Hepatocyte (in vitro differentiated cells): ENCODE measurements around the gene GPC3. TPM values are rescaled to one million over a fixed set of nuclear protein-coding genes. Genes with fewer than 3 reads are reported as not detected.

Experiments used
- DNase-seq: peaks from one replicate; pipeline ENCODE4 v3.0.0-alpha.2; 2016; ENCODE audit warnings: low spot score
- H2AFZ ChIP-seq: fragments of 200-600 bp; sonication (generic); 2 replicates; pipeline ENCODE4 v1.6.0; 2016; ENCODE audit warnings: antibody characterized with exemption, mild to moderate bottlenecking
- H3K27ac ChIP-seq: fragments of 200-600 bp; sonication (generic); 2 replicates; pipeline ENCODE4 v1.5.1; 2016; ENCODE audit warnings: mild to moderate bottlenecking
- H3K27me3 ChIP-seq: fragments of 200-600 bp; sonication (generic); 2 replicates; pipeline ENCODE4 v1.6.1; 2016
- H3K36me3 ChIP-seq: fragments of 200-600 bp; sonication (generic); replicated peaks from 2 replicates; pipeline ENCODE4 v1.5.1; 2016; ENCODE audit warnings: low read depth; ENCODE audit not compliant: insufficient read depth
- H3K4me1 ChIP-seq: fragments of 200-600 bp; sonication (generic); 2 replicates; pipeline ENCODE4 v1.5.1; 2016; ENCODE audit warnings: mild to moderate bottlenecking, moderate library complexity; ENCODE audit not compliant: insufficient read depth
- H3K4me2 ChIP-seq: fragments of 200-600 bp; sonication (generic); 2 replicates; pipeline ENCODE4 v1.6.0; 2016
- H3K4me3 ChIP-seq: fragments of 200-600 bp; sonication (generic); 2 replicates; pipeline ENCODE4 v1.5.1; 2016; ENCODE audit warnings: mild to moderate bottlenecking
- H3K79me2 ChIP-seq: fragments of 200-600 bp; sonication (generic); 2 replicates; pipeline ENCODE4 v1.6.0; 2017; ENCODE audit warnings: mild to moderate bottlenecking
- H3K9me2 ChIP-seq: fragments of 200-600 bp; sonication (generic); replicated peaks from 2 replicates; pipeline ENCODE4 v1.6.0; 2017; ENCODE audit warnings: mild to moderate bottlenecking; ENCODE audit not compliant: insufficient read depth
- H3K9me3 ChIP-seq: fragments of 200-600 bp; sonication (generic); 2 replicates; pipeline ENCODE4 v1.5.1; 2016; ENCODE audit warnings: low read depth, mild to moderate bottlenecking
- H4K20me1 ChIP-seq: fragments of 200-600 bp; sonication (generic); 2 replicates; pipeline ENCODE4 v1.6.0; 2016; ENCODE audit warnings: mild to moderate bottlenecking; ENCODE audit not compliant: insufficient read depth, poor library complexity, severe bottlenecking
- EZH2 ChIP-seq: fragments of 200-600 bp; sonication (generic); IDR thresholded peaks from 2 replicates; pipeline ENCODE4 v1.6.1; 2016; ENCODE audit warnings: antibody characterized with exemption, mild to moderate bottlenecking, borderline replicate concordance
- EZH2phosphoT487 ChIP-seq: fragments of 200-600 bp; sonication (generic); IDR thresholded peaks from one replicate; pipeline ENCODE4 v1.6.1; 2018; ENCODE audit warnings: antibody characterized with exemption, mild to moderate bottlenecking, low read depth, moderate library complexity; ENCODE audit not compliant: unreplicated experiment, severe bottlenecking
- WGBS: methylation state at CpG from one replicate; pipeline ENCODE4 v1.1.6; 2016; ENCODE audit warnings: low lambda C conversion rate; ENCODE audit errors: missing lambda C conversion rate; 5-methylcytosine and 5-hydroxymethylcytosine counted together
- polyA plus RNA-seq: library from polyadenylated mRNA; unstranded; fragments of >200 nt; fragmentation: Nextera tagmentation; extraction: Ambion mirVana; gene quantifications from 2 replicates; pipeline ENCODE4 v1.2.1, GENCODE V29; 2016
- total RNA-seq: library from RNA; depleted of rRNA; stranded (reverse); fragments of >200 nt; gene quantifications from 2 replicates; pipeline ENCODE4 v1.2.3, GENCODE V29; 2014
- TF ChIP-seq, protein P1 (sequence below): fragments of 200-600 bp; sonication (generic); IDR thresholded peaks from 2 replicates; pipeline ENCODE4 v1.5.1; 2016; ENCODE audit warnings: antibody characterized with exemption, mild to moderate bottlenecking; ENCODE audit not compliant: poor library complexity

The GPC3 gene
- total and polyA plus RNA-seq, 2 experiments from 2014 or later: 789 to 860 TPM

DNA sequence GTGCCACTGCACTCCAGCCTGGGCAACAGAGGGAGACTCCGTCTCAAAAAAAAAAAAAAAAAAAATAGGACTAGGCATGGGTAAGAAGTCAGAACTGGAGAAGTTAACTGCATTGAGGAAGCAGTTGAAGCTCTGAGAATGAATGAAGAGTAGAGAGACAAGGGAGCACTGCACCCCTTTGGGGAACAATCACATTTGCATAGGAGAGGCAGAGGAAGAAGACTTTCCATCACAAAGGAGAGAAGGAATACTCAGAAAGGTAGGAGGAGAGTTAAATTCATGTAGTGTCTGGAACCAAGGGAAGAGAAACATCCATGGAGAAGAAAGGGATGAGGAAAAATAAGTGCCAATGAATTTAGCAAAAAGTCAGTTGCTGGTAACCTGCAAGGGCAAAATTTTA lies 72.4 kb downstream of the GPC3 start:
- Histone ChIP-seq H3K27me3 (no peaks in the 10 kb centered on the region), H3K4me2 (no peak overlapping the region), H3K27ac (peak overlapping the region; percentile 48), H3K9me3 (no peaks in the 10 kb centered on the region), H3K4me1 (no peaks in the 10 kb centered on the region), H4K20me1 (no peaks in the 10 kb centered on the region), H3K4me3 (no peak overlapping the region), H3K36me3 (no peaks in the 10 kb centered on the region), H3K9me2 (no peaks in the 10 kb centered on the region), H3K79me2 (no peaks in the 10 kb centered on the region), H2AFZ (no peak overlapping the region)
- DNase-seq: no peak
- 67% methylated on average over 1 of the region's 1 CpG for WGBS
- TF ChIP-seq EZH2: no peak
- TF ChIP-seq, protein P1, sequence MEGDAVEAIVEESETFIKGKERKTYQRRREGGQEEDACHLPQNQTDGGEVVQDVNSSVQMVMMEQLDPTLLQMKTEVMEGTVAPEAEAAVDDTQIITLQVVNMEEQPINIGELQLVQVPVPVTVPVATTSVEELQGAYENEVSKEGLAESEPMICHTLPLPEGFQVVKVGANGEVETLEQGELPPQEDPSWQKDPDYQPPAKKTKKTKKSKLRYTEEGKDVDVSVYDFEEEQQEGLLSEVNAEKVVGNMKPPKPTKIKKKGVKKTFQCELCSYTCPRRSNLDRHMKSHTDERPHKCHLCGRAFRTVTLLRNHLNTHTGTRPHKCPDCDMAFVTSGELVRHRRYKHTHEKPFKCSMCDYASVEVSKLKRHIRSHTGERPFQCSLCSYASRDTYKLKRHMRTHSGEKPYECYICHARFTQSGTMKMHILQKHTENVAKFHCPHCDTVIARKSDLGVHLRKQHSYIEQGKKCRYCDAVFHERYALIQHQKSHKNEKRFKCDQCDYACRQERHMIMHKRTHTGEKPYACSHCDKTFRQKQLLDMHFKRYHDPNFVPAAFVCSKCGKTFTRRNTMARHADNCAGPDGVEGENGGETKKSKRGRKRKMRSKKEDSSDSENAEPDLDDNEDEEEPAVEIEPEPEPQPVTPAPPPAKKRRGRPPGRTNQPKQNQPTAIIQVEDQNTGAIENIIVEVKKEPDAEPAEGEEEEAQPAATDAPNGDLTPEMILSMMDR: no peak
- TF ChIP-seq EZH2phosphoT487: no peak

DNA sequence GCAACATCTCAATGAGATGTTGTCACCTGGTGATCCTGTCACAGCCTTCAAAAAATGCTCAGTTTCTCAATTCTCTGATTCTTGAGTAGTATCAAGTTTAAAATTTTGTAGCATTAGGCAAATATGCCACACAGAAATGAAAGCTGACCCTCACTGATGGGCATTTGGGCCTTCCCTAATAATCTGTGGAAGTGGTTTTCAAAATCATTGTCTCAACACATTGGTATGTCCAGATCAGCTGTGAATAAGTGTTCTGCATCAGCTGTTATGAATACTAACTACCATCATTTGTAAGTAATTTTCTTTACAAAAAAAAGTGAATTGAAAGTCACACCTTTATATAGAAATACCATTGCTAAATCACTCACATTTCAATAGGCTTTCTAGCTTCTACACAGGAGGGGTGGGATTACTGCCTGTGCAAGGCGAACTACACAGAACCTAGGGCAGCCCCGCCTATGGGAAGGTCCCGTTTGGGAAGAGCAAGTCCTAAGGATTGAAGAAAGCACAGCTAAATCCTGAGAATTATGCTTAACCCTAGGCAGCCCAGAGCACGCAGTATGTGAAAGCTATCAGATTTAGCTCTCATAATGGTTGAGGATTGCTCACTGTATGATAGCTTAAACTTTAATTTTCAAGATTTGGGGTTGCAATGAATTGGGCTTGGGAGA lies 73.4 kb downstream of the GPC3 start:
- TF ChIP-seq EZH2phosphoT487: no peak
- no peak for TF ChIP-seq EZH2
- TF ChIP-seq, protein P1: no peak
- Histone ChIP-seq H2AFZ (no peak overlapping the region), H3K79me2 (no peaks in the 10 kb centered on the region), H3K27me3 (no peaks in the 10 kb centered on the region), H3K4me1 (no peaks in the 10 kb centered on the region), H3K9me3 (no peaks in the 10 kb centered on the region), H3K9me2 (no peaks in the 10 kb centered on the region), H3K36me3 (no peaks in the 10 kb centered on the region), H3K27ac (no peak overlapping the region), H3K4me2 (no peak overlapping the region), H3K4me3 (no peak overlapping the region), H4K20me1 (no peaks in the 10 kb centered on the region)
- no peak for DNase-seq
- 57% methylated on average over 4 of the region's 4 CpGs for WGBS

DNA sequence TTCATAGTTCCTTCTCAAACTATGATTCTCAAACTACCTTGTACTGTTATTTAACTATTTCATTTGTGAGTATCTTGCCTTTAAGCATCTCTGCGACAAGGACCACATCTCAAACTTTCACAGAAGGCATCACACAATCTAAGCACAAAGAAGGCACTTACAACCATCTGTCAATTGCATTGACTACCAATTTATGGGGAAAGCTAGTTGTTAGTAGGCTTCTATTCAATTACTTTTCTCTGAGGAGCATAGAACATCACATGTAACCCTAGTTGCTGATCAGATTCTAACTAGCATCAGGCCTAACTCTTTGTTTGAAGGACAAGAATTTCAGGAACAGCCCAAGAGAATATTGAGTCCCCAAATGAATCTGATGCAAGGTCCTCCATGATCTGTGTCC lies 74.9 kb downstream of the GPC3 start:
- H3K27me3 ChIP-seq: no peaks in the 10 kb centered on the region
- no peaks in the 10 kb centered on the region for H3K4me1 ChIP-seq
- no peak for DNase-seq
- 64% methylated on average over 1 of the region's 1 CpG for WGBS
- H4K20me1 ChIP-seq: no peaks in the 10 kb centered on the region
- no peak overlapping the region for H3K4me3 ChIP-seq
- no peak overlapping the region for H2AFZ ChIP-seq
- H3K36me3 ChIP-seq: no peaks in the 10 kb centered on the region
- no peak overlapping the region for H3K27ac ChIP-seq
- no peak overlapping the region for H3K4me2 ChIP-seq
- TF ChIP-seq EZH2 (no peak), EZH2phosphoT487 (no peak)
- TF ChIP-seq, protein P1: no peak
- H3K9me2 ChIP-seq: no peaks in the 10 kb centered on the region
- no peaks in the 10 kb centered on the region for H3K9me3 ChIP-seq
- no peaks in the 10 kb centered on the region for H3K79me2 ChIP-seq

DNA sequence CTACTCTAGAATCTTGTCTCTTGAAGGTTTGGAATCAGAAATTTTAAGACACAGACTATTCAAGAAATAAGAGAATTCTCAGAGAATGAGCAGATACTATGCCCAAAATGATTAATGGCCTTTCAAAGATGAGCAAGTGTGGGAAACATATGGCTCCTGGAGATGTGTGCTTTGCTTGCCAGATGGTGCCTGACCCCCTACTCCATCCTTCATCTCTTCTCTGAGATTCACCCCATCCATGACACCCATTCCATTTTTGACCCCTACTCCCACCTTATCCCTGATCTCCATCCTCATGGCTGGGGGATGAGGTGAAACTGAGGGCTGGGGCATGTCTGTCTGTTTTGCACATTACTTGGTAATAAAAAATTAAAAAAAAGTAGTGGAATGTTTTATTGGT lies 75.5 kb downstream of the GPC3 start:
- H3K4me1 ChIP-seq: no peaks in the 10 kb centered on the region
- H3K9me2 ChIP-seq: no peaks in the 10 kb centered on the region
- H3K27me3 ChIP-seq: no peaks in the 10 kb centered on the region
- no peaks in the 10 kb centered on the region for H3K79me2 ChIP-seq
- no peaks in the 10 kb centered on the region for H4K20me1 ChIP-seq
- H3K4me3 ChIP-seq: no peak overlapping the region
- H3K27ac ChIP-seq: no peak overlapping the region
- H3K36me3 ChIP-seq: no peaks in the 10 kb centered on the region
- DNase-seq: no peak
- no peaks in the 10 kb centered on the region for H3K9me3 ChIP-seq
- no peak overlapping the region for H3K4me2 ChIP-seq
- no peak for TF ChIP-seq EZH2phosphoT487
- no peak for TF ChIP-seq EZH2
- TF ChIP-seq, protein P1: no peak
- H2AFZ ChIP-seq: no peak overlapping the region
